CD4-positive, alpha-beta T cell treated with Interleukin-6 for 4 hours (primary cell): Measurements from ENCODE around the gene SLC50A1.
"Not testable (repeated sequence)": the region's sequence is repeated elsewhere in the genome, so short reads cannot be mapped to it uniquely, and the experiment has no call there.

Experiments
- DNase-seq: peaks from one replicate; pipeline ENCODE4 v3.0.0-alpha.2; 2020; ENCODE audit warnings: mixed read lengths

The SLC50A1 gene

GRCh38 chr1:155137154-155137949 is 1.7 kb downstream of the SLC50A1 start:
- DNase-seq: no peak

GRCh38 chr1:155139895-155140629 is 4.4 kb downstream of the SLC50A1 start, which contains the start of gene DPM3:
TSS of gene DPM3 (minus strand) at chr1:155140531. CDS start at chr1:155140240, 291 bp downstream.
- DNase-seq: peak; percentile 91

GRCh38 chr1:155140630-155140953 is 4.9 kb downstream of the SLC50A1 start:
- no peak for DNase-seq

GRCh38 chr1:155141749-155142148 is 6.1 kb downstream of the SLC50A1 start:
- no peak for DNase-seq

- no peak for DNase-seq
Measured at GRCh38 chr1:155145491-155145890, 9.8 kb downstream of the SLC50A1 start.

- not testable (repeated sequence) for DNase-seq
Measured at GRCh38 chr1:155155996-155156643, 20.5 kb downstream of the SLC50A1 start.

GRCh38 chr1:155158991-155159390 is 23.3 kb downstream of the SLC50A1 start:
- DNase-seq: no peak

- DNase-seq: no peak
Measured at GRCh38 chr1:155160128-155160527, 24.5 kb downstream of the SLC50A1 start.

GRCh38 chr1:155162631-155163030 is 27.0 kb downstream of the SLC50A1 start:
- DNase-seq: not testable (repeated sequence)

- not testable (repeated sequence) for DNase-seq
Measured at GRCh38 chr1:155163785-155164184, 28.1 kb downstream of the SLC50A1 start.

GRCh38 chr1:155164625-155165024 is 29.0 kb downstream of the SLC50A1 start:
- DNase-seq: not testable (repeated sequence)

GRCh38 chr1:155166051-155166470 is 30.4 kb downstream of the SLC50A1 start:
- no peak for DNase-seq

- no peak for DNase-seq
Measured at GRCh38 chr1:155166471-155167165, 31.0 kb downstream of the SLC50A1 start.

- peak; percentile 92 for DNase-seq
Measured at GRCh38 chr1:155167166-155168104, 31.8 kb downstream of the SLC50A1 start.

GRCh38 chr1:155168105-155168445 is 32.4 kb downstream of the SLC50A1 start:
- not testable (repeated sequence) for DNase-seq

- no peak for DNase-seq
Measured at GRCh38 chr1:155168456-155169210, 33.0 kb downstream of the SLC50A1 start.

- no peak for DNase-seq
Measured at GRCh38 chr1:155169541-155169940, 33.9 kb downstream of the SLC50A1 start.

GRCh38 chr1:155170101-155170785 is 34.6 kb downstream of the SLC50A1 start:
- DNase-seq: no peak

- no peak for DNase-seq
Measured at GRCh38 chr1:155170806-155171205, 35.2 kb downstream of the SLC50A1 start.
